Lower leg skin (tissue), 3 donors: Measurements from ENCODE around the gene TRMT6.

Experiments
- POLR2A ChIP-seq, 2 donors: fragments of 450-650 bp; IDR thresholded peaks; one replicate each; pipeline ENCODE4 v1.6.1; 2016 to 2017; ENCODE audit warnings: antibody characterized with exemption in 2 of 2, mild to moderate bottlenecking in 1 of 2, moderate library complexity in 1 of 2
- TF ChIP-seq, protein P1 (sequence below), 3 donors: fragments of 450-650 bp; IDR thresholded peaks; one replicate each; pipeline ENCODE4 v1.5.1; 2016; ENCODE audit warnings: antibody characterized with exemption in 3 of 3, mild to moderate bottlenecking in 3 of 3, moderate library complexity in 2 of 3

DNA sequence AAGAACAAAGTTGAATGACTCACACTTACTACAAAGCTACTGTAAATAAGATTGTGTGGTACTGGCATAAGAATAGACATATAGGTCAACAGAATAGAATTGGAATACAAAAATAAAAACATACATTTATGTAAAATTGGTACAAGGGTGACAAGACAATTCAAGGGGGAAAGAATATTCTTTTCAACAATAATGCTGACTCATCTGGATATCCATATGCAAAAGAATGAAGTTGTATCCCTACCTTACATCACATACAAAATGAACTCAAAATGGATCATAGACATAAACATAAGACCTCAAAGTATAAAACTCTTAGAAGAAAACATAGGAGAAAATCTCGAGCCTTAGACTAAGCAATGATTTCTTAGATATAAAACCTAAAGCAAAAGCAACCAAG lies 50.9 kb downstream of the TRMT6 start:
- TF ChIP-seq POLR2A (IDR thresholded peaks at IDR 0.05) = no peak
- TF ChIP-seq, protein P1, sequence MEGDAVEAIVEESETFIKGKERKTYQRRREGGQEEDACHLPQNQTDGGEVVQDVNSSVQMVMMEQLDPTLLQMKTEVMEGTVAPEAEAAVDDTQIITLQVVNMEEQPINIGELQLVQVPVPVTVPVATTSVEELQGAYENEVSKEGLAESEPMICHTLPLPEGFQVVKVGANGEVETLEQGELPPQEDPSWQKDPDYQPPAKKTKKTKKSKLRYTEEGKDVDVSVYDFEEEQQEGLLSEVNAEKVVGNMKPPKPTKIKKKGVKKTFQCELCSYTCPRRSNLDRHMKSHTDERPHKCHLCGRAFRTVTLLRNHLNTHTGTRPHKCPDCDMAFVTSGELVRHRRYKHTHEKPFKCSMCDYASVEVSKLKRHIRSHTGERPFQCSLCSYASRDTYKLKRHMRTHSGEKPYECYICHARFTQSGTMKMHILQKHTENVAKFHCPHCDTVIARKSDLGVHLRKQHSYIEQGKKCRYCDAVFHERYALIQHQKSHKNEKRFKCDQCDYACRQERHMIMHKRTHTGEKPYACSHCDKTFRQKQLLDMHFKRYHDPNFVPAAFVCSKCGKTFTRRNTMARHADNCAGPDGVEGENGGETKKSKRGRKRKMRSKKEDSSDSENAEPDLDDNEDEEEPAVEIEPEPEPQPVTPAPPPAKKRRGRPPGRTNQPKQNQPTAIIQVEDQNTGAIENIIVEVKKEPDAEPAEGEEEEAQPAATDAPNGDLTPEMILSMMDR (IDR thresholded peaks at IDR 0.05) = no peak
